ENCODE results near the gene CDHR2. TPM values are rescaled to one million over a fixed set of nuclear protein-coding genes. Genes with fewer than 3 reads are reported as not detected.

The CDHR2 gene
- total and polyA plus RNA-seq, 8 donors = 0.18 to 0.92 (median 0.32) TPM; not detected in 1

GRCh38 chr5:176629317-176629852 is 80.2 kb downstream of the CDHR2 start:
- Histone ChIP-seq H3K4me1 (peaks cover 10 to 13% of the 10 kb centered on the region in 2 donors), H3K27ac (no peak overlapping the region), H3K4me3 (no peak overlapping the region), H3K36me3 (no peaks in the 10 kb centered on the region), H3K27me3 (peaks cover 48 to 100% of the 10 kb centered on the region in 2 donors), H3K9me3 (no peaks in the 10 kb centered on the region)
- TF ChIP-seq CTCF (IDR thresholded peaks at IDR 0.05) = no peak
- DNase-seq = no peak
- intact Hi-C loops (cut with DNase I) = no loop called here
- ATAC-seq = no peak

- peak; percentile 76 for ATAC-seq
- DNase-seq = peak in 2 of 4 donors; percentile 24 to 51
- intact Hi-C loops (cut with DNase I) = no loop called here
- Histone ChIP-seq H3K4me1 (peaks cover 10 to 13% of the 10 kb centered on the region in 2 donors), H3K9me3 (no peaks in the 10 kb centered on the region), H3K27me3 (peaks cover 48 to 100% of the 10 kb centered on the region in 2 donors), H3K36me3 (no peaks in the 10 kb centered on the region), H3K4me3 (peak within 1 kb of the TSS; percentile 7 to 14), H3K27ac (no peak within 1 kb of the TSS)
- TF ChIP-seq CTCF (IDR thresholded peaks at IDR 0.05) = no peak
Observed at GRCh38 chr5:176629853-176630680, 80.9 kb downstream of the CDHR2 start, which contains the start of the genes EIF4E1B and SNCB. Gene EIF4E1B (plus strand): TSS chr5:176630675. CDS start chr5:176642788, 12,113 bp downstream. Gene SNCB (minus strand): TSS chr5:176630534. CDS start chr5:176629654, 880 bp downstream.

GRCh38 chr5:176630681-176631222 is 81.6 kb downstream of the CDHR2 start:
- Histone ChIP-seq H3K9me3 (no peaks in the 10 kb centered on the region), H3K4me3 (peak overlapping the region; percentile 7 to 14), H3K27ac (no peak overlapping the region), H3K36me3 (no peaks in the 10 kb centered on the region), H3K27me3 (peaks cover 48 to 100% of the 10 kb centered on the region in 2 donors), H3K4me1 (peaks cover 10 to 13% of the 10 kb centered on the region in 2 donors)
- DNase-seq = no peak
- no peak for ATAC-seq
- no peak for TF ChIP-seq CTCF (IDR thresholded peaks at IDR 0.05)
- intact Hi-C loops (cut with DNase I) = no loop called here

GRCh38 chr5:176631383-176632200 is 82.5 kb downstream of the CDHR2 start:
- peaks cover 48 to 100% of the 10 kb centered on the region in 2 donors for H3K27me3 ChIP-seq
- intact Hi-C loops (cut with DNase I) = no loop called here

More at GRCh38 chr5:176631383-176632200, 82.5 kb downstream of the CDHR2 start:
- H3K4me1 ChIP-seq = peaks cover 10 to 13% of the 10 kb centered on the region in 2 donors
- TF ChIP-seq CTCF (IDR thresholded peaks at IDR 0.05) = no peak
- H3K4me3 ChIP-seq = no peak overlapping the region
- H3K9me3 ChIP-seq = no peaks in the 10 kb centered on the region
- no peaks in the 10 kb centered on the region for H3K36me3 ChIP-seq
- DNase-seq = no peak
- no peak for ATAC-seq
- H3K27ac ChIP-seq = no peak overlapping the region

All from left lung (tissue), 10 donors.